Measurements from ENCODE around the gene CDH18. TPM values are rescaled to one million over a fixed set of nuclear protein-coding genes. Genes with fewer than 3 reads are reported as not detected.

The CDH18 gene
- total and polyA plus RNA-seq, 4 donors: 0.03 to 2.4 TPM; not detected in 2

GRCh38 chr5:19874811-19875210 lies 113.2 kb downstream of the CDH18 start:
- ATAC-seq (ENCODE audit: insufficient read depth, low FRiP score) (no peak), DNase-seq (no peak)
- 96 to 100% methylated on average over 1 of the region's 1 CpG for WGBS, 2 donors
- Histone ChIP-seq H3K27ac (ENCODE audit: low read depth in 1 of 2, low read length in 1 of 2) (no peak overlapping the region), H3K9me3 (ENCODE audit: control insufficient read depth in 4 of 4, insufficient read depth in 3 of 4, low read length in 3 of 4) (peaks cover 0 to 13% (median 0%) of the 10 kb centered on the region in 4 donors), H3K27me3 (ENCODE audit: control insufficient read depth in 3 of 3, insufficient read depth in 3 of 3, low read length in 2 of 3) (no peaks in the 10 kb centered on the region), H3K9ac (ENCODE audit: insufficient read depth in 1 of 2, low read length in 2 of 2) (no peak overlapping the region), H3K4me3 (no peak overlapping the region), H3K4me1 (ENCODE audit: control insufficient read depth in 5 of 5, insufficient read depth in 5 of 5, low read length in 5 of 5) (no peaks in the 10 kb centered on the region), H3K36me3 (ENCODE audit: control insufficient read depth in 4 of 4, insufficient read depth in 4 of 4, low read length in 4 of 4) (no peaks in the 10 kb centered on the region)
- TF ChIP-seq, protein P1, sequence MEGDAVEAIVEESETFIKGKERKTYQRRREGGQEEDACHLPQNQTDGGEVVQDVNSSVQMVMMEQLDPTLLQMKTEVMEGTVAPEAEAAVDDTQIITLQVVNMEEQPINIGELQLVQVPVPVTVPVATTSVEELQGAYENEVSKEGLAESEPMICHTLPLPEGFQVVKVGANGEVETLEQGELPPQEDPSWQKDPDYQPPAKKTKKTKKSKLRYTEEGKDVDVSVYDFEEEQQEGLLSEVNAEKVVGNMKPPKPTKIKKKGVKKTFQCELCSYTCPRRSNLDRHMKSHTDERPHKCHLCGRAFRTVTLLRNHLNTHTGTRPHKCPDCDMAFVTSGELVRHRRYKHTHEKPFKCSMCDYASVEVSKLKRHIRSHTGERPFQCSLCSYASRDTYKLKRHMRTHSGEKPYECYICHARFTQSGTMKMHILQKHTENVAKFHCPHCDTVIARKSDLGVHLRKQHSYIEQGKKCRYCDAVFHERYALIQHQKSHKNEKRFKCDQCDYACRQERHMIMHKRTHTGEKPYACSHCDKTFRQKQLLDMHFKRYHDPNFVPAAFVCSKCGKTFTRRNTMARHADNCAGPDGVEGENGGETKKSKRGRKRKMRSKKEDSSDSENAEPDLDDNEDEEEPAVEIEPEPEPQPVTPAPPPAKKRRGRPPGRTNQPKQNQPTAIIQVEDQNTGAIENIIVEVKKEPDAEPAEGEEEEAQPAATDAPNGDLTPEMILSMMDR (IDR thresholded peaks at IDR 0.05; ENCODE audit: control extremely low read depth, extremely low read depth): no peak

GRCh38 chr5:19866090-19866450 lies 121.9 kb downstream of the CDH18 start:
- Histone ChIP-seq H3K9ac (ENCODE audit: insufficient read depth in 1 of 2, low read length in 2 of 2) (no peak overlapping the region), H3K4me1 (ENCODE audit: control insufficient read depth in 5 of 5, insufficient read depth in 5 of 5, low read length in 5 of 5) (no peaks in the 10 kb centered on the region), H3K27me3 (ENCODE audit: control insufficient read depth in 3 of 3, insufficient read depth in 3 of 3, low read length in 2 of 3) (no peaks in the 10 kb centered on the region), H3K4me3 (no peak overlapping the region), H3K9me3 (ENCODE audit: control insufficient read depth in 4 of 4, insufficient read depth in 3 of 4, low read length in 3 of 4) (no peaks in the 10 kb centered on the region), H3K36me3 (ENCODE audit: control insufficient read depth in 4 of 4, insufficient read depth in 4 of 4, low read length in 4 of 4) (no peaks in the 10 kb centered on the region), H3K27ac (ENCODE audit: low read depth in 1 of 2, low read length in 1 of 2) (no peak overlapping the region)
- DNase-seq (no peak), ATAC-seq (ENCODE audit: insufficient read depth, low FRiP score) (no peak)
- 92 to 94% methylated on average over 2 of the region's 2 CpGs for WGBS, 2 donors
- TF ChIP-seq, protein P1 (IDR thresholded peaks at IDR 0.05; ENCODE audit: control extremely low read depth, extremely low read depth): no peak

DNA sequence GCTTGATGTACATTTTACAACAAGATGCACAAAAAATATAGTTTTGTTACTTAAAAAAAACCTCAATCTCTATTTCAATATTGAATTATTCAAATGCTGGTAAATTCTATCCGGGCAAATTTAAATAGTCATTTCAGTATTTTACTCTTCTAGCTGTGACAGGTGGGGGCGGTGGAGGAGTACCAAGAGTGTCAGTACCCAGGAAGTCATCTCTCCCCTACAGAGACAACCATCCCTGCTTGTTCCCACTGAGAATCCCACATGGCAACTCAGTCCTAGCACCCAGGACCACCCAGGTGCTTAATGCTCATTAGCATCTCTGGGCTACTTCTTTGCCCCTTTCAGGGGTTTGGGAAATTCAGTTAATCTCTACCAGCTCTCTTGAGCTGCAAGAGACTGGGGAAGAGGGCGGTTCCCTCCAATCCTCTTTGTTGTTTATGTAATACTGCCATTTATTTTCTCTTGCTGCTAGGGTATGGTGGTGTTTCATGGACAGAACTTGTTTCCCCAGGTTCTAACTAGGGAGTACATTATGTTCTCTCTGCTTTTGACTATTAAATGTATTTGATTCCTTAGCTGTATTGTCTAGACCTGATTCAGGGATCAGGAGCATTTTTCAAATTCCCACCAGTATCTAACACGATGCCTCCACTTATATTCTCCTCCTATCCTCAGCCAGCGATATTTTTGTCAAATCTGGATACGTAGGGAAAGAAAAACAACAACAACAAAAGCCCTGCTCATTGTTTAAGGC lies 122.5 kb downstream of the CDH18 start:
- 75 to 83% methylated on average over 6 of the region's 6 CpGs for WGBS, 2 donors
- H3K27me3 ChIP-seq (ENCODE audit: control insufficient read depth in 3 of 3, insufficient read depth in 3 of 3, low read length in 2 of 3): no peaks in the 10 kb centered on the region
- no peaks in the 10 kb centered on the region for H3K36me3 ChIP-seq (ENCODE audit: control insufficient read depth in 4 of 4, insufficient read depth in 4 of 4, low read length in 4 of 4)
- H3K4me1 ChIP-seq (ENCODE audit: control insufficient read depth in 5 of 5, insufficient read depth in 5 of 5, low read length in 5 of 5): no peaks in the 10 kb centered on the region
- TF ChIP-seq, protein P1 (IDR thresholded peaks at IDR 0.05; ENCODE audit: control extremely low read depth, extremely low read depth): no peak
- H3K9me3 ChIP-seq (ENCODE audit: control insufficient read depth in 4 of 4, insufficient read depth in 3 of 4, low read length in 3 of 4): no peaks in the 10 kb centered on the region
- H3K4me3 ChIP-seq: no peak overlapping the region
- no peak overlapping the region for H3K9ac ChIP-seq (ENCODE audit: insufficient read depth in 1 of 2, low read length in 2 of 2)
- H3K27ac ChIP-seq (ENCODE audit: low read depth in 1 of 2, low read length in 1 of 2): no peak overlapping the region
- ATAC-seq (ENCODE audit: insufficient read depth, low FRiP score) (no peak), DNase-seq (no peak)

GRCh38 chr5:19862711-19863110 lies 125.3 kb downstream of the CDH18 start:
- no peak for ATAC-seq (ENCODE audit: insufficient read depth, low FRiP score)

More at GRCh38 chr5:19862711-19863110, 125.3 kb downstream of the CDH18 start:
- Histone ChIP-seq H3K27me3 (ENCODE audit: control insufficient read depth in 3 of 3, insufficient read depth in 3 of 3, low read length in 2 of 3) (no peaks in the 10 kb centered on the region), H3K9me3 (ENCODE audit: control insufficient read depth in 4 of 4, insufficient read depth in 3 of 4, low read length in 3 of 4) (no peaks in the 10 kb centered on the region), H3K9ac (ENCODE audit: insufficient read depth in 1 of 2, low read length in 2 of 2) (no peak overlapping the region), H3K27ac (ENCODE audit: low read depth in 1 of 2, low read length in 1 of 2) (no peak overlapping the region), H3K4me1 (ENCODE audit: control insufficient read depth in 5 of 5, insufficient read depth in 5 of 5, low read length in 5 of 5) (no peaks in the 10 kb centered on the region), H3K36me3 (ENCODE audit: control insufficient read depth in 4 of 4, insufficient read depth in 4 of 4, low read length in 4 of 4) (no peaks in the 10 kb centered on the region), H3K4me3 (no peak overlapping the region)
- TF ChIP-seq, protein P1 (IDR thresholded peaks at IDR 0.05; ENCODE audit: control extremely low read depth, extremely low read depth): no peak
- 77 to 79% methylated on average over 3 of the region's 3 CpGs for WGBS, 2 donors
- no peak for DNase-seq

Measured in lung (tissue), 12 donors.